HCT116 (cell line): ENCODE measurements around the gene FOXB1. TPM values are rescaled to one million over a fixed set of nuclear protein-coding genes. Genes with fewer than 3 reads are reported as not detected.

ENCODE experiments used
- ATAC-seq: fragments of 200-7000 bp; cut with Tn5 transposase; 2 replicates; pipeline ENCODE4 v1.9.1; 2020; ENCODE audit warnings: mild to moderate bottlenecking, moderate library complexity
- BruUV-seq: library from RNA; stranded (reverse); fragments of 400-500 nt; replicated peaks from 2 replicates; lab custom pipeline; 2021; lab: Mats Ljungman, UMichigan
- CTCF ChIA-PET: fragments of 300-600 bp; sonication (Branson Sonifier 250); formaldehyde crosslinking; loops from one replicate; lab custom pipeline; 2021; ENCODE audit warnings: antibody characterized with exemption; lab: Charles Lee
- POLR2A ChIA-PET: fragments of 300-600, 350-600 bp; sonication (Branson Sonifier 250); formaldehyde crosslinking; loops from one replicate; lab custom pipeline; 2021; ENCODE audit warnings: antibody characterized with exemption; lab: Charles Lee
- RAD21 ChIA-PET, 2 experiments: fragments of 300-600 bp; sonication (Branson Sonifier 250); formaldehyde crosslinking; loops; one replicate each; lab custom pipeline; 2023; ENCODE audit warnings: low total read pairs in 2 of 2; ENCODE audit not compliant: uncharacterized antibody in 2 of 2, unreplicated experiment in 2 of 2, low non-redundant PET in 1 of 2; lab: Charles Lee
- DNase-seq: peaks from one replicate; pipeline ENCODE4 v3.0.0-alpha.2; 2010; ENCODE audit warnings: low read depth, low spot score
- H2AFZ ChIP-seq: fragments of 200-600 bp; shearing (Covaris generic), sonication (generic); 2 replicates; pipeline ENCODE4 v1.6.1; 2017; ENCODE audit warnings: low read depth, mixed run types, mixed read lengths, antibody characterized with exemption, low read length; ENCODE audit not compliant: poor library complexity, severe bottlenecking
- H3K27ac ChIP-seq: 2 replicates; pipeline ENCODE4 v1.5.1; 2012; ENCODE audit warnings: low read depth, low read length
- H3K27me3 ChIP-seq: fragments of 200-600 bp; sonication (generic); 2 replicates; pipeline ENCODE4 v1.6.1; 2016; ENCODE audit warnings: mixed run types, low read length, mixed read lengths; ENCODE audit not compliant: insufficient read depth
- H3K36me3 ChIP-seq, 2 experiments: fragments of 200-500 bp in 1 of 2; fragments of 200-600 bp in 1 of 2; sonication (Bioruptor generic) in 1 of 2; sonication (generic) in 1 of 2; 2 replicates each; pipeline versions ENCODE4 v1.5.1 to v1.6.1; 2014 to 2016; ENCODE audit warnings: low read length in 2 of 2, inconsistent platforms in 1 of 2, mixed read lengths in 1 of 2, mixed run types in 1 of 2; ENCODE audit not compliant: insufficient read depth in 2 of 2, control insufficient read depth in 1 of 2
- H3K4me1 ChIP-seq, 2 experiments: fragments of 200-600 bp in 1 of 2; sonication (generic) in 1 of 2; 2 replicates each; pipeline versions ENCODE4 v1.5.1 to v1.6.1; 2012 to 2017; ENCODE audit warnings: low read length in 2 of 2, inconsistent platforms in 1 of 2, mild to moderate bottlenecking in 1 of 2, mixed read lengths in 1 of 2, mixed run types in 1 of 2, moderate library complexity in 1 of 2; ENCODE audit not compliant: insufficient read depth in 2 of 2, control insufficient read depth in 1 of 2
- H3K4me2 ChIP-seq: fragments of 200-600 bp; sonication (generic); 2 replicates; pipeline ENCODE4 v1.6.1; 2017; ENCODE audit warnings: mixed run types, low read length, mixed read lengths
- H3K4me3 ChIP-seq, 2 experiments: fragments of 200-600 bp in 1 of 2; sonication (generic) in 1 of 2; replicated peaks in 1 of 2; 2 replicates each; pipeline ENCODE4 v1.5.1; 2011 to 2016; ENCODE audit warnings: low read length in 2 of 2, control low read depth in 1 of 2, low read depth in 1 of 2, mild to moderate bottlenecking in 1 of 2, mixed read lengths in 1 of 2, mixed run types in 1 of 2
- H3K79me2 ChIP-seq: fragments of 200-600 bp; sonication (generic); 2 replicates; pipeline ENCODE4 v1.6.1; 2017; ENCODE audit warnings: mild to moderate bottlenecking, mixed run types, low read length, moderate library complexity, mixed read lengths; ENCODE audit not compliant: insufficient read depth
- H3K9ac ChIP-seq: fragments of 200-600 bp; sonication (generic); 2 replicates; pipeline ENCODE4 v1.6.1; 2016; ENCODE audit warnings: low read length, mixed read lengths
- H3K9me2 ChIP-seq: fragments of 200-600 bp; sonication (generic), shearing (Covaris generic); 2 replicates; pipeline ENCODE4 v1.6.1; 2017; ENCODE audit warnings: mixed run types, mild to moderate bottlenecking, moderate library complexity; ENCODE audit not compliant: insufficient read depth
- H3K9me3 ChIP-seq, 2 experiments: fragments of 200-500 bp in 1 of 2; fragments of 200-600 bp in 1 of 2; sonication (Bioruptor generic) in 1 of 2; sonication (generic) in 1 of 2; 2 replicates each; pipeline ENCODE4 v1.6.1; 2014 to 2017; ENCODE audit warnings: low read length in 2 of 2, mixed read lengths in 2 of 2, inconsistent platforms in 1 of 2, low read depth in 1 of 2, mild to moderate bottlenecking in 1 of 2, mixed run types in 1 of 2, moderate library complexity in 1 of 2; ENCODE audit not compliant: control insufficient read depth in 1 of 2, insufficient read depth in 1 of 2
- H4K20me1 ChIP-seq: fragments of 200-600 bp; sonication (generic), shearing (Covaris generic); 2 replicates; pipeline ENCODE4 v1.6.1; 2017; ENCODE audit warnings: mixed run types, mild to moderate bottlenecking, moderate library complexity; ENCODE audit not compliant: insufficient read depth
- CBX3 ChIP-seq: IDR thresholded peaks from 2 replicates; pipeline ENCODE4 v1.6.1; 2012; ENCODE audit warnings: low read depth
- CEBPB ChIP-seq: IDR thresholded peaks from 2 replicates; pipeline ENCODE4 v1.6.1; 2012; ENCODE audit warnings: low read depth
- CTCF ChIP-seq, 3 experiments: fragments of 200-600 bp in 1 of 3; sonication (generic) in 1 of 3; IDR thresholded peaks in 2 of 3; conservative IDR thresholded peaks in 1 of 3; 2 replicates each; pipeline ENCODE4 v1.5.1; 2012 to 2017; ENCODE audit warnings: low read depth in 2 of 3, low read length in 2 of 3, antibody characterized with exemption in 1 of 3, borderline replicate concordance in 1 of 3, control low read depth in 1 of 3, mild to moderate bottlenecking in 1 of 3, mixed read lengths in 1 of 3, mixed run types in 1 of 3, moderate library complexity in 1 of 3; ENCODE audit not compliant: insufficient read depth in 1 of 3
- EGR1 ChIP-seq: IDR thresholded peaks from 2 replicates; pipeline ENCODE4 v1.6.1; 2012; ENCODE audit warnings: low read depth
- ELF1 ChIP-seq: IDR thresholded peaks from 2 replicates; pipeline ENCODE4 v1.6.1; 2012; ENCODE audit warnings: low read depth, borderline replicate concordance
- FOSL1 ChIP-seq: IDR thresholded peaks from 2 replicates; pipeline ENCODE4 v1.6.1; 2012; ENCODE audit warnings: low read depth
- POLR2A ChIP-seq: IDR thresholded peaks from 2 replicates; pipeline ENCODE4 v1.7.0; 2011; ENCODE audit warnings: borderline replicate concordance; ENCODE audit not compliant: insufficient read depth, insufficient read length; ENCODE audit errors: extremely low read depth
- RAD21 ChIP-seq: IDR thresholded peaks from 2 replicates; pipeline ENCODE4 v1.6.1; 2012; ENCODE audit warnings: low read depth, mild to moderate bottlenecking
- REST ChIP-seq: IDR thresholded peaks from 2 replicates; pipeline ENCODE4 v1.6.1; 2012; ENCODE audit warnings: low read depth
- SP1 ChIP-seq: IDR thresholded peaks from 2 replicates; pipeline ENCODE4 v1.6.1; 2012; ENCODE audit warnings: low read depth
- TCF7L2 ChIP-seq: IDR thresholded peaks from 2 replicates; pipeline ENCODE4 v1.7.0; 2011; ENCODE audit warnings: borderline replicate concordance, inconsistent platforms; ENCODE audit not compliant: insufficient read depth, insufficient read length; ENCODE audit errors: extremely low read depth
- YY1 ChIP-seq: IDR thresholded peaks from 2 replicates; pipeline ENCODE4 v1.6.1; 2011; ENCODE audit warnings: low read length, low read depth, moderate library complexity, mild to moderate bottlenecking; ENCODE audit not compliant: insufficient replicate concordance; ENCODE audit errors: extremely low read depth
- ZFX ChIP-seq: fragments of 450-650 bp; IDR thresholded peaks from 2 replicates; pipeline ENCODE4 v1.6.1; 2017
- ZNF274 ChIP-seq: fragments of 200-500 bp; sonication (Bioruptor generic); IDR thresholded peaks from 2 replicates; pipeline ENCODE4 v1.6.1; 2014; ENCODE audit warnings: mild to moderate bottlenecking, low read depth, low read length, inconsistent platforms
- intact Hi-C: fragments of 100-400 bp; cut with micrococcal nuclease; formaldehyde crosslinking; loops from 2 replicates; pipeline ENCODE4 v1.10.0; 2022
- total RNA-seq: library from RNA; stranded (reverse); gene quantifications from one replicate; pipeline ENCODE4 v1.2.1, GENCODE V29; 2021; ENCODE audit not compliant: unreplicated experiment
- TF ChIP-seq, protein P1 (sequence below): IDR thresholded peaks from 2 replicates; pipeline ENCODE4 v1.6.1; 2012
- TF ChIP-seq, protein P2 (sequence below): IDR thresholded peaks from 2 replicates; pipeline ENCODE4 v1.6.1; 2012

Gene FOXB1
- total RNA-seq, 1 experiment from 2014 or later: not detected

DNA sequence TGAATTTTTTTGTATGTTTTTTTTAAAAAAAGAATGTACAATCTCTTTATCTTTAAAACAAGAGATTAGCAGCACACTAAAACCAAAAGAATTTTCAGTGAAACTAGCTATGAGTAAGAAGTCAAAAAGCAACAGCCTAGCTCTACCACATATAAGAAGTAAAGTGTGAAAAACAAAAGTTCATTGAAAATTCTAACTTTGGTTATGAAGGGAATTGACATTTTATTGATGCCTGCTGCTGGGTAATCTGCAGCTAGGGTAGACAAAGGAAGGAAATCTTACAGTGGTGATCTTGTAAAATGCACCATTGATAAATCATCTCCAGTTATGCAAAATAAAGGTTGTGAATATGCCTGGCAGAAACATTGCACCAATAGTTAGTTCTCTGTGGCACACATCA, 37.8 kb upstream of the FOXB1 start:
- Histone ChIP-seq H4K20me1 (no peaks in the 10 kb centered on the region), H3K79me2 (no peaks in the 10 kb centered on the region), H3K9me3 (no peaks in the 10 kb centered on the region), H3K4me3 (no peak overlapping the region), H3K27me3 (peaks cover 25% of the 10 kb centered on the region), H3K9me2 (no peaks in the 10 kb centered on the region), H3K27ac (no peak overlapping the region), H3K4me2 (no peak overlapping the region), H3K9ac (no peak overlapping the region), H3K36me3 (no peaks in the 10 kb centered on the region), H3K4me1 (no peaks in the 10 kb centered on the region), H2AFZ (no peak overlapping the region)
- no peak for ATAC-seq
- intact Hi-C loops: no loop called here
- no peak for DNase-seq
- TF ChIP-seq REST (no peak), ZNF274 (no peak), TCF7L2 (no peak), YY1 (no peak), CEBPB (no peak), SP1 (no peak), CBX3 (no peak), RAD21 (no peak), POLR2A (no peak), EGR1 (no peak), ELF1 (no peak), FOSL1 (no peak), CTCF (IDR thresholded peaks at IDR 0.05 in 2 of 3, conservative IDR thresholded peaks at IDR 0.05 in 1 of 3; ENCODE audit: borderline replicate concordance in 1 of 3, insufficient read depth in 1 of 3, low read depth in 2 of 3, low read length in 2 of 3) (no peak), ZFX (no peak)
- TF ChIP-seq, protein P1, sequence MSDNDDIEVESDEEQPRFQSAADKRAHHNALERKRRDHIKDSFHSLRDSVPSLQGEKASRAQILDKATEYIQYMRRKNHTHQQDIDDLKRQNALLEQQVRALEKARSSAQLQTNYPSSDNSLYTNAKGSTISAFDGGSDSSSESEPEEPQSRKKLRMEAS: no peak
- TF ChIP-seq, protein P2, sequence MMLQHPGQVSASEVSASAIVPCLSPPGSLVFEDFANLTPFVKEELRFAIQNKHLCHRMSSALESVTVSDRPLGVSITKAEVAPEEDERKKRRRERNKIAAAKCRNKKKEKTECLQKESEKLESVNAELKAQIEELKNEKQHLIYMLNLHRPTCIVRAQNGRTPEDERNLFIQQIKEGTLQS: no peak
- CTCF ChIA-PET: no interaction called here
- RAD21 ChIA-PET: interaction anchor here in 1 of 2 experiments (0.5 kb wide), 1 partner anchor 212 kb away, joined by 4 read pairs; no protein-coding TSS in a partner anchor
- BruUV-seq: no TSS peak
- POLR2A ChIA-PET: no interaction called here
